AG10803 (cell line): ENCODE data around the gene PCGF1.
"Not testable (repeated sequence)": the region's sequence is repeated elsewhere in the genome, so short reads cannot be mapped to it uniquely, and the experiment has no call there.

Experiments
- DNase-seq: peaks from one replicate; pipeline ENCODE4 v3.0.0; 2010; ENCODE audit warnings: low read depth
- H3K4me3 ChIP-seq: 2 replicates; pipeline ENCODE4 v1.5.1; 2011; ENCODE audit warnings: mild to moderate bottlenecking, low read length, control low read depth
- CTCF ChIP-seq: conservative IDR thresholded peaks from 2 replicates; pipeline ENCODE4 v1.5.1; 2011; ENCODE audit warnings: mild to moderate bottlenecking, low read length, control low read depth, inconsistent platforms

PCGF1 gene

GRCh38 chr2:74472086-74472944 is 35.2 kb downstream of the PCGF1 start, which contains the start of gene MRPL53:
TSS of gene MRPL53 (minus strand) at chr2:74472680. CDS start at chr2:74472660, 20 bp downstream.
- H3K4me3 ChIP-seq = peak within 1 kb of the TSS; percentile 95
- DNase-seq = peak; percentile 93
- TF ChIP-seq CTCF = no peak

- peak overlapping the region; percentile 95 for H3K4me3 ChIP-seq
- no peak for TF ChIP-seq CTCF
- no peak for DNase-seq
Observed at GRCh38 chr2:74471332-74472065, 36.0 kb downstream of the PCGF1 start.

- H3K4me3 ChIP-seq, DNase-seq: not testable (repeated sequence)
Observed at GRCh38 chr2:74470742-74471141, 36.8 kb downstream of the PCGF1 start.

- DNase-seq = no peak
- H3K4me3 ChIP-seq = peak overlapping the region; percentile 82
- no peak for TF ChIP-seq CTCF
Observed at GRCh38 chr2:74464406-74464805, 43.1 kb downstream of the PCGF1 start.

- no peak for DNase-seq
- no peak overlapping the region for H3K4me3 ChIP-seq
- no peak for TF ChIP-seq CTCF
Observed at GRCh38 chr2:74462786-74463105, 44.7 kb downstream of the PCGF1 start.

- no peak for TF ChIP-seq CTCF
- DNase-seq = no peak
- no peak overlapping the region for H3K4me3 ChIP-seq
Observed at GRCh38 chr2:74462054-74462785, 45.3 kb downstream of the PCGF1 start.
